Keratinocyte (primary cell): ENCODE measurements around the gene HECTD4.

Source experiments
- EZH2 ChIP-seq: IDR thresholded peaks from one replicate; pipeline ENCODE4 v1.6.1; 2012; ENCODE audit warnings: inconsistent platforms, mild to moderate bottlenecking, low read length, moderate library complexity
- TF ChIP-seq, protein P1 (sequence below), 3 experiments: IDR thresholded peaks in 1 of 3; conservative IDR thresholded peaks in 1 of 3; optimal IDR thresholded peaks in 1 of 3; 2 replicates in 2 of 3; 3 replicates in 1 of 3; pipeline versions ENCODE3 to v1.5.1; 2011; ENCODE audit warnings: low read length in 3 of 3, mild to moderate bottlenecking in 3 of 3, moderate library complexity in 2 of 3, control low read depth in 1 of 3, inconsistent platforms in 1 of 3; ENCODE audit not compliant: insufficient read depth in 2 of 3; ENCODE audit errors: extremely low read depth in 1 of 3

GRCh38 chr12:112188130-112188830 lies 194.0 kb downstream of the HECTD4 start:
- TF ChIP-seq, protein P1, sequence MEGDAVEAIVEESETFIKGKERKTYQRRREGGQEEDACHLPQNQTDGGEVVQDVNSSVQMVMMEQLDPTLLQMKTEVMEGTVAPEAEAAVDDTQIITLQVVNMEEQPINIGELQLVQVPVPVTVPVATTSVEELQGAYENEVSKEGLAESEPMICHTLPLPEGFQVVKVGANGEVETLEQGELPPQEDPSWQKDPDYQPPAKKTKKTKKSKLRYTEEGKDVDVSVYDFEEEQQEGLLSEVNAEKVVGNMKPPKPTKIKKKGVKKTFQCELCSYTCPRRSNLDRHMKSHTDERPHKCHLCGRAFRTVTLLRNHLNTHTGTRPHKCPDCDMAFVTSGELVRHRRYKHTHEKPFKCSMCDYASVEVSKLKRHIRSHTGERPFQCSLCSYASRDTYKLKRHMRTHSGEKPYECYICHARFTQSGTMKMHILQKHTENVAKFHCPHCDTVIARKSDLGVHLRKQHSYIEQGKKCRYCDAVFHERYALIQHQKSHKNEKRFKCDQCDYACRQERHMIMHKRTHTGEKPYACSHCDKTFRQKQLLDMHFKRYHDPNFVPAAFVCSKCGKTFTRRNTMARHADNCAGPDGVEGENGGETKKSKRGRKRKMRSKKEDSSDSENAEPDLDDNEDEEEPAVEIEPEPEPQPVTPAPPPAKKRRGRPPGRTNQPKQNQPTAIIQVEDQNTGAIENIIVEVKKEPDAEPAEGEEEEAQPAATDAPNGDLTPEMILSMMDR (optimal IDR thresholded peaks at IDR 0.05 in 1 of 3, IDR thresholded peaks at IDR 0.05 in 1 of 3, conservative IDR thresholded peaks at IDR 0.05 in 1 of 3; ENCODE audit: extremely low read depth in 1 of 3, insufficient read depth in 2 of 3, low read length in 3 of 3) = no peak
- TF ChIP-seq EZH2 = no peak
